GM19452 (cell line): Measurements from ENCODE around the gene HMGB1.
A peak's percentile ranks its signal among the peaks of the same experiment; 100 is the strongest.
"Not testable (repeated sequence)": the region's sequence is repeated elsewhere in the genome, so short reads cannot be mapped to it uniquely, and the experiment has no call there.

Experiments used
- ATAC-seq: cut with Tn5 transposase; IDR thresholded peaks from one replicate; pipeline ENCODE4 v1.9.1; 2021; ENCODE audit not compliant: unreplicated experiment

Gene HMGB1

GRCh38 chr13:30466841-30467252 lies 1.1 kb upstream of the HMGB1 start:
- no peak for ATAC-seq

GRCh38 chr13:30466358-30466714 lies 600 bp upstream of the HMGB1 start:
- ATAC-seq = no peak

DNA sequence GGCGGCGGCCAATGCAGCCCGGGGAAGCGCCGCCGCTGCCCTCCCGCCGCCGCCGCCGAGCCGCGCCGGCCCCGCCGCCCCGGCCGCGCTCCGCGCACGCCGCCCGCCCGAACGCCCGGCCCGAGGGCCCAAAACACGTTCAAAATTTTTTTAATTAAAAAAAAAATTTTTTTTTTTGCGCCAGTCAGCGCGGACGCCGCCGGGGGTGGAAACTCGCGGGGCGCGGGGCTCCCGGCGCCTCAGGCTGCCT lies 468 bp downstream of the HMGB1 start:
- no peak for ATAC-seq

DNA sequence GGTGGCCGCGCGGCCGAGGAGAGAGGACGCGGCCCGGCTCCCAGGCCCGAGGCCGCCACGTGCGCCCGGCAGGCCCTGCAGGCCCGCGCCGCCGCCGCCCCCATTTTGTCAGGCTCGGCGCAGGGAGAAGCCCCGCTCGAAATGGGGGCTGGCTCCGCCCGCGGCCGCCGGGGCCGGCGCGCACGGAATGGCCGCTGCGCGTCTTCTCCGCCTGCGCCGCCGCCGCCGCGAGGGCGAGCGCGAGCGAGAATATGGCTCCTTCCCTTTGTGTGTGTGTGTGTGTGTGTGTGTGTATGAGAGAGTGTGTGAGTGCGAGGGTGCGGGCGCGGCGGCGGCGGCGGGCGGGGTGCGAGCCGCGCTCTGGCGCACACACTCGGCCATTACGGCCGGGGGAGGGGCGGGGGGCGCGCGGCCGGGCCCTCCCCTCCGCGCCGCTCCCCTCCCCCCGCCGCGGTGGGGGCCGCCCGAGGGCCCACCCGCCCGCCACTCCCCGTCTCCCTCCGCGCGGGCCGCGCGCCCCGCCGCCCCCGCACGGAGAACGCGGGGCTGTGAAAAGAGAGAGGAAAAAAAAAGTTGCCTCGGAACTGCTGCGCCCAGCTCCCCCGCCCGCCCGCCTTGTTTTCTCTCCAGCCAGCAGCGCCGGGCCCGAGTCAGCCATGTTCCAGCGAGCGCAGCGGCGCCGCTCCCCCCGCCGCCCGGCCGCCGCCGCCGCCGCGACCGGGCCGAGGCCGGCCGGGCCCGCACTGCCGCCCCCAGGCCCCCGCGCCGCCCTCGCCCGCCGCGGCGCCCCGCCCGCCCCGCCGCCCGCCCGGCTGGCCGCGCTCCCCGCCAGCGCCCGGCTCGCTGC lies 1.0 kb downstream of the HMGB1 start:
- ATAC-seq = peak; percentile 30

GRCh38 chr13:30463787-30464495 lies 1.8 kb downstream of the HMGB1 start:
- peak; percentile 32 for ATAC-seq

DNA sequence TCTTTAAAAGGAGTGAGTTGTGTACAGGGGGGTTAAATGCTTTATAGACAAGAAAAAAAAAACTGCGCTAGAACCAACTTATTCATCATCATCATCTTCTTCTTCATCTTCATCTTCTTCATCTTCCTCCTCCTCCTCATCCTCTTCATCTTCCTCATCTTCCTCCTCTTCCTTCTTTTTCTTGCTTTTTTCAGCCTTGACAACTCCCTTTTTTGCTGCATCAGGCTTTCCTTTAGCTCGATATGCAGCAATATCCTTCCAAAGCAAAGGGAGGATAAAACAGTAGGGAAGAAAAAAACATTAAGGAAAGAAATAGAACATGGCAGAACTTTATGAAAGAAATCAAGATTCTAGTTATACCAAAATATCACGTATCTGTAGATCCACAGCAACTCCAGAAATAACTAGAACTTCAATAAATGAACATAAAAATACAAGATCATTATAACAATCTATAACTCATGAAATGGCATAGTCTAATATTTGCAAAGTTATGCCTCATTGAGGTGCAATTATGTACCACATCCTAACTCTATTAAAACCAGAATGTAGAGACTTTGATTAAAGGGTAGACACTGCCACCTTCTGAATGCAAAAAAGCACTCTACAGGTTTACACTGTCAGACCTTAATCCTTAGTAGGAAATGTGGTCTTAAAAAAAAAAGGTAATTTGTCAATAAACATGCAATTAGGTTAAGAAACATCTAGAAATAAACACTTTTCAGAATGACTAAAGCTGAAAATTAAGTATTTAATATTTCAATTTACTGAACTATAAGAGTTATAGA lies 4.3 kb downstream of the HMGB1 start:
- ATAC-seq = not testable (repeated sequence)

DNA sequence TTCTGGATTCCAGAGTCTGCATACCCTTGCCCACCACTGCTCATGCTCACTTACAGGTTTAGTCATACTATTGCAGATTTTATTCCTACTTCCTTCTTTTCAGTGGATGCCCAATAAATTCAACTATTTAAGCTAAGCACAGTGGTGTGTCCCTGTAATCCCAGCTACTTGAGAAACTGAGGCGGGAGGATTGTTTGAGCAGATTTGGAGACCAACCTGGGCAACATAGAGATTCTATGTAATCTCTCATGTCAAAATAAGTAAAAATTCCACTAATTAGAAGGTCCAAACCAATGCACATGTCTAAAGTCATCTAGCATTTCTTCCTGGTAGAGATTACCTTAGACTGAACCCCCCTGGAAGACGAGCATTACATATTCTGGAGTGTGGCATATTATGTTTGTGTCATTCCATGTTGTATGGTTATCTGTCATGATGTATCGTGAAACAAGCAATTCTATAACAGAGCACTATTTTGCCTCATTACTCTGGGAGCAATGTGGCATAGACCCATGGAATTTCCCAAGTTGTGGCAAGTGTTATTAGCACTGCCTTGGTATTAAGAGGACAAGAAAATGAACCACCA lies 8.3 kb downstream of the HMGB1 start:
- no peak for ATAC-seq

- no peak for ATAC-seq
Measured at GRCh38 chr13:30456290-30456689, 9.4 kb downstream of the HMGB1 start.

GRCh38 chr13:30454991-30455390 lies 10.7 kb downstream of the HMGB1 start:
- no peak for ATAC-seq

DNA sequence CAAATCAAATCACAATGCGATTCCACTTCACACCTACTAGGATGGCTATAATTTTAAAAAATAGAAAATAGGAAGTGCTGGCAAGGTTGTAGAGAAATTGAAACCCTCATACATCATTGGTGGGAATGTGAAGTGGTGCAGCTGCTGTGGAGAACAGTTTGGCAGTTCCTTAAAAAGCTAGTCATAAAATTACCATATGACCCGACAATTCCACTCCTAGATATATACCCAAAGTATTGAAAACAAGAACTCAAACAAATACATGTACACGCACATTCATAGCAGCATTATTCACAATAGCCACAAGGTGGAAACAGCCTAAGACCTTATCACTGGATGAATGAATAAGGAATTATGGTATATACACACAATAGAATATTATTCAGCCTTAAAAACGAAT lies 12.0 kb downstream of the HMGB1 start:
- no peak for ATAC-seq

DNA sequence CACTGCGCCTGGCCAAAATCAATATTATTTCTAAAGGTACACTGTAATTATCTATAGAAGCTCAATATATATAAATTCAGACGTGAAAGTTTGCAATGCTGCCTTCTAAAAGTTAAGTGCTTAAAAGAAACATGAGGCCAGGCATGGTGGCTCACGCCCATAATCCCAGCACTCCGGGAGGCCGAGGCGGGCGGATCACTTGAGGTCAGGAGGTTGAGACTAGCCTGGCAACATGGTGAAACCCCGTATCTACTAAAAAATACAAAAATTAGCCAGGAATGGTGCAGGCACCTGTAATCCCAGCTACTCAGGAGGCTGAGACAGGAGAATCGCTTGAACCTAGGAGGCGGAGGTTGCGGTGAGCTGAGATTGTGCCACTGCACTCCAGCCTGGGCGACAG lies 14.3 kb downstream of the HMGB1 start:
- ATAC-seq = not testable (repeated sequence)

GRCh38 chr13:30450066-30450465 lies 15.7 kb downstream of the HMGB1 start:
- ATAC-seq = no peak

- no peak for ATAC-seq
Measured at GRCh38 chr13:30448441-30448840, 17.3 kb downstream of the HMGB1 start.

DNA sequence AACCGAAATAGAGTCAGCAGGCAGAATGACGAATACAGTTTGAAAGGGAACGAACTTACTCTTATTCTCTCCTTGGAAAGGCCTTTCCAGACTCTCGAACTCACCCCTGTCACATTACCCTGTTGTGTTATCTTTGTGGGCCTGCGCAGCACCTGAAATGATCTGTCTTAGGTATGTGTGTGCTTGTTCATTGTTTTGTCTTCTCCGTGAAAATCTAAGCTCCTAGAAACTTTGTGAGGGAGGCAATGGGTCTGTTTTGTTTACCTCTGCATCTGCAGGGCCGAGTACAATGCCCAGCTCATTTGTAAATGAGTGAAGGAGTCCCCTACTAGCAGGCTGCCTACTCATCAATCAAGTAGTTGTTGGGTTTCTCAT lies 19.6 kb downstream of the HMGB1 start:
- no peak for ATAC-seq

DNA sequence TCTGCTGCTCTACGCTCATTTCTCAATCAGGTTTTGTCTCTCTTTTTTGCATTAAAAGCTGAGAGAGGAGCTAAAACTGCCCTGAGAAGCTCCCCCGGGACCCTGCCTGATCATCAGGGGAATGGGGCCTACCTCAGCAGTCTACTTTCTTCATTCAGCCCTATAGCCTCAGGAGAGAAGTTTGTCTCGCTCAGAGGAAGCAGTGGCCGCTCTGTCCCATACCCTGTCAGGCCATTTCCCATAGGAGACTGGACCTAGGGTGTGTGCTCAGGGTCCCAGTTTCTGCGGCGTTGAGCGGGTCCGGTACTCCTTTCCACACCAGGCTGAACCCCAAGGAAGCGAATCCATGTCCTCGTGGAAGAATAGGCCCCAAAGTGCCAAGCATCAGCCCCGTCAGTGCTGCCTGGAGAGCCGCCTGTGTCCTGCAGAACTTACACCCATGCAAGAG lies 21.8 kb downstream of the HMGB1 start:
- ATAC-seq = no peak

DNA sequence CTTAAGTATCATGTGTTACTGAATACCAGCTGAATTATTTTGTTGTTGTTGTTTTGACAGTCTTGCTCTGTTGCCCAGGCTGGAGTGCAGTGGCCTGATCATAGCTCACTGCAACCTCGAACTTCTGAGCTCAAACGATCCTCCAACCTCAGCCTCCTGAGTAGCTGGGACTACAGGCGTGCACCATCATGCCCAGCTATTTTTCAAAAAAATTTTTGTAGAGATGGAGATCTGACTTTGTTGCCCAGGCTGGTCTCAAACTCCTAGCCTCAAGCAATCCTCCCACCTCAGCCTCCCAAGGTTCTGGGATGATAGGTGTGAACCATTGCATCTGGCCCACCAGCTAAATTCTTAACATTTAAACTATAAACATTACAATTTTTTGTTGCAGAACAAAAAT lies 22.2 kb downstream of the HMGB1 start:
- not testable (repeated sequence) for ATAC-seq

GRCh38 chr13:30442926-30443325 lies 22.8 kb downstream of the HMGB1 start:
- no peak for ATAC-seq

GRCh38 chr13:30440910-30441703 lies 24.6 kb downstream of the HMGB1 start:
- ATAC-seq = peak; percentile 47

DNA sequence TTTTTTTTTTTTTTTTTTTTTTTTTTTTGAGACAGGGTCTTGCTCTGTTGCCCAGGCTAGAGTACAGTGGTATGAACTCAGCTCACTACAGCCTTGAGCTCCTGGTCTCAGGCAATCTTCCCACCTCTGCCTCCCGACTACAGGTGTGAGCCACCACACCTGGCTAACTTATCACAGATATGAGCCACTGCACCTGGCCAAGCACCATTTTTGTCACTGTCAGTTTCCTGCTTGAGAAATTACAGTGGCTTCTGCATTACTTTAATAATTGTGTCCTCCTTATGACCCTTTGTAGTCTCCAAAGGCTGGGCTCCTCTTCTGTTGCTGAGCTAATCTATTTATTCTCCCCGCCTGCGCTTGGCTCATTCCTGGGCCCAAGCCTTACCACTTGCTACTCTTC lies 27.4 kb downstream of the HMGB1 start:
- ATAC-seq = no peak

GRCh38 chr13:30437177-30437576 lies 28.6 kb downstream of the HMGB1 start:
- no peak for ATAC-seq
